ENCODE data around the gene TSC2.
"Not testable (repeated sequence)": the region's sequence is repeated elsewhere in the genome, so short reads cannot be mapped to it uniquely, and the experiment has no call there.

TSC2 gene

DNA sequence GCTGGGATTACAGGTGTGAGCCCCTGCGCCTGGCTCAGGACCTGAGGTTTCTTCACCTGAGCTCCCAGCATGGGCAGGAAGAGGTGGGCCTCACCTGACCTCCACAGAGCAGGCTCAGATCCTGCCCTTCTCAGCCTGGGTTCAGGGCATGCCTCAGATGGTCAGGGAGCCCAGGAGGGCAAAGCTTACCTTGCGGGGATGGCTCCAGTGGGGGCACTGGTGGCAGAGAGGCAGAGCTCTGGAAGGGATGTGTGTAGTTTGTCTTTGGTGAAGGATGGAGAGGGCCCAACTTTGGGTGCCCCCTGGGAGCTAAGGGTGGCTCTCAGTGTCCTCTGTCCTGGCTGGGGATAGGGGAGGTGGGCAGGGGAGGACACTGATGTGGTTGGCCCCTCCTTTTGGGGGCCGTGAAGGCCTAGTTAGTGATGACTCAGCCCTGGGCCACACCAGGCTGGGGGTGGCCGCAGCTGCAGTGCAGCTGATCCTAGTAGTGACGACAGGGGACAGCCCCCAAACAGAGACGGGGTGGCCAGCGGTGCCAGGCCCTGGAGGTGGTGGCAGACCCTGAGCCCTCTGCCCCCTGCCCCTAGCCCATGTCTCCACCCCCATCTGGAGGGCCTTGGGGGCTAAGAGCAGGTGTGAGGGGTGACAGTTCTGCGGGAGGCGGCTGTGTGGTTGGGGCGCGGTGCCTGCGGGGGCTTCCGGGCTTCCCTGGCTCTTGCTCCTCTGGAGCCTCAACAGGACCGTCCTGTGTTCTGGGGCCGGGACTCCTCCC, 15.3 kb upstream of the TSC2 start:
- Histone ChIP-seq H3K4me1 (peaks cover 70 to 96% (median 90%) of the 10 kb centered on the region in 10 experiments), H3K4me3 (peak overlapping the region; percentile 39 to 74 (median 58)), H3K9me3 (replicated peaks in 1 of 11) (no peaks in the 10 kb centered on the region), H4K20me1 (peaks cover 0 to 47% (median 13%) of the 10 kb centered on the region in 11 experiments; a peak in 15 of 22 replicates), H3K9ac (peak overlapping the region; percentile 70 to 84 (median 78)), H3K36me3 (peaks cover 0 to 18% (median 0%) of the 10 kb centered on the region in 11 experiments; a peak in 8 of 22 replicates), H3K27me3 (peaks cover 5 to 17% (median 14%) of the 10 kb centered on the region in 11 experiments; a peak in 20 of 22 replicates), H3K4me2 (peak overlapping the region; percentile 89 to 100 (median 98)), H3K27ac (peak overlapping the region; percentile 54 to 82 (median 77))
- no peak for TF ChIP-seq Cebpa-rat (IDR thresholded peaks at IDR 0.05)

DNA sequence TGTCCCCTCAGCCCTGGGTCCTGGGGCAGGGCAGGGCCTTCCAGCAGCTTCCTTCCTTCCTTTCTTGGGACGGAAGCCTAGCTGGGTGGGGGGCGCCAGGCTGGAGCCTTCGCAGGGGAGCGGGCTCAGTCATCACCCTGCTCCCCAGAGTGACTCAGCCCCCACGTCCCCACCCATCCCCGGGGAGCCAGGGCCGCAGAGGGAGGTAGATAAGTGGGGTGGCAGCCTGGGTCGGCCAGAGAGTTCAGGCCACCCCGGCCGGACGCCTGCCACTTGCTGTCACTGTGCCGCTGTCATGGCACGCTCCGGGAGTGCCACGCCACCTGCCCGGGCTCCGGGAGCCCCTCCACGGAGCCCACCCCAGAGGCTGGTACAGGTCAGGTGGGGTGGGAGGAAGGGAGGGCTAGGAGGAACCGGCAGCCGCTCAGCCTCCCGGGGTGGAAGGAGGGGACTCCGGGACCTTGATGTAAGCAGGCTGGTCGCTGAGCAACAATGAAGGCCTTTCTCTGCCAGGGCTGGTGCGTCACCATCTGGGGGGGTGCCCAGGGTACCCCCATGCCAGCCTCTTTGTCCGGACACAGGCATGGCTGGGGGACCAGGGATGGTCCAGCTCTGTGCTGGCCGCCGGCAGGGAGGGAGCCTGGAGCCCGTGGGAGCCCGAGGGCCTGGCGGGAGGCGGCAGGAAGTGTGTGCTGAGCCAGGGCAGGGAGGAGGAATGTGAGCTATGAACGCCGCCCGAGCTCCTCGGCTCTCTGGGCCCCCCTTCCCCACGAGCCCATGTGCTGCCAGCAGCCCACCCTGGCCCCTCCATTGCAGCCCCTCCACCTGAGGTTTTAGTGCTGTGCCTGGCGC, 14.5 kb upstream of the TSC2 start:
- Histone ChIP-seq H3K4me3 (peak overlapping the region; percentile 39 to 74 (median 58)), H3K9ac (peak overlapping the region; percentile 70 to 84 (median 78)), H3K27ac (peak overlapping the region; percentile 54 to 82 (median 77)), H3K27me3 (peaks cover 0 to 9% (median 5%) of the 10 kb centered on the region in 11 experiments; a peak in 16 of 22 replicates), H3K36me3 (peaks cover 0 to 24% (median 0%) of the 10 kb centered on the region in 11 experiments; a peak in 8 of 22 replicates), H3K4me1 (peaks cover 69 to 96% (median 90%) of the 10 kb centered on the region in 10 experiments), H3K4me2 (peak overlapping the region; percentile 89 to 100 (median 98)), H4K20me1 (peaks cover 0 to 44% (median 5%) of the 10 kb centered on the region in 11 experiments; a peak in 14 of 22 replicates), H3K9me3 (replicated peaks in 1 of 11) (no peaks in the 10 kb centered on the region)
- no peak for TF ChIP-seq Cebpa-rat (IDR thresholded peaks at IDR 0.05)

DNA sequence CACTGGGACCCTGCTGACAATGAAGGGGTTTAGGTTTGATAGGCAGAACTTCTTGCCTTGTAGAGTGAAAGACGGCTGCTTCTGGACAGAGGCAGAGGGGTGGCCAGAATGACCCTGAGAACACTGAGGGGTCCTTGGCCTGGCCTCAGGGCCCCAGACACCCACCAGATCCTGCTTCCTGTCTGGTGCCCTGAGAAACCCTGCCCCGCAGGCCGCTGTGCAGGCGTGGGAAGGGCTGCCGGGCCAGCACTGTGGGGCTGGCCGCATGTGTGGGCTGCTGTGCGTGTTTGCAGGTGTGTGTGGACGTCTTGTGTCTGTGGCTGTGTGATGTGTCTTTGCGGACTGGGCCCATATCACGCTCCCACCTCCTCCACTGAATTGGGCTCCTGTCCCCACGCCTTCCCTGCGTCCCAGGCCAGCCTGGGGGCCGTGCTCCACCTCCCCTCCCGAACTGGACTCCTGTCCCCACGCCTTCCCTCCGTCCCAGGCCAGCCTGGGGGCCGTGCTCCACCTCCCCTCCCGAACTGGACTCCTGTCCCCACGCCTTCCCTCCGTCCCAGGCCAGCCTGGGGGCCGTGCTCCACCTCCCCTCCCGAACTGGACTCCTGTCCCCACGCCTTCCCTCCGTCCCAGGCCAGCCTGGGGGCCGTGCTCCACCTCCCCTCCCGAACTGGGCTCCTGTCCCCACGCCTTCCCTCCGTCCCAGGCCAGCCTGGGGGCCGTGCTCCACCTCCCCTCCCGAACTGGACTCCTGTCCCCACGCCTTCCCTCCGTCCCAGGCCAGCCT, 13.7 kb upstream of the TSC2 start:
- not testable (repeated sequence) for H3K9me3 ChIP-seq (replicated peaks in 1 of 11); H3K27me3 ChIP-seq
- Histone ChIP-seq H3K27ac (peak overlapping the region; percentile 54 to 82 (median 77)), H4K20me1 (peaks cover 0 to 44% (median 0%) of the 10 kb centered on the region in 11 experiments; a peak in 9 of 22 replicates), H3K4me1 (peaks cover 75 to 98% (median 93%) of the 10 kb centered on the region in 10 experiments), H3K9ac (peak overlapping the region; percentile 70 to 84 (median 78)), H3K4me2 (peak overlapping the region; percentile 89 to 100 (median 98)), H3K4me3 (peak overlapping the region; percentile 39 to 74 (median 58)), H3K36me3 (peaks cover 0 to 24% (median 0%) of the 10 kb centered on the region in 11 experiments; a peak in 8 of 22 replicates)

DNA sequence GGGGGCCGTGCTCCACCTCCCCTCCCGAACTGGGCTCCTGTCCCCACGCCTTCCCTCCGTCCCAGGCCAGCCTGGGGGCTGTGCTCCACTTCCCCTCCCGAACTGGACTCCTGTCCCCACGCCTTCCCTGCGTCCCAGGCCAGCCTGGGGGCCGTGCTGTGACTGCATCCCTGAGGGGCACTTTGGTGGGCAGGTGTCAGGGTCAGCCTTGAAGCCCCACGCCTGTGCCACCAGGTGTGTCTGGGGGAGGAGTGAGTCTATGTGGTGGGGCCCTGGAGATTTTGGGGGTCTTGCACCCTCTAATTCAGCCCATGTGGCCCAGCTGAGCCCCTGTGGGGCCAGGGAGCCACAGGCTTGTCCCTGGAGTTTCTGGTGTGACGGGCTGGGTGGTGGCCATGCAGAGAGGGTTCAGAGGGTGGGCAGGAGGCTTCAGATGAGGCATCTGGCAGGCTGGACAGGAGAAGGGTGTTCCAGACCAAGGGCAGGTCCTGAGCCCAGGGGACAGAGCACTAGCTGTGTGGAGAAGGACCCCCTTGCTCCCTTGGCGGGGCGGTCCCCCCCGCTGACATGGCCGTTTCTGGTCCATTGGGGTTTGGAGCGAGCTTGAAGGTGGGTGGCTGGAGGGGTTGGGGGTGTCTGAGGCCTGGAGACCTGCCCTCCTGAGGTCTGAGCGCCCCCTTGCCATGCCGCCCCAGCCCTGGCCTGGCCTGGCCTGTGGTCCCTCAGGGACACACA, 12.9 kb upstream of the TSC2 start:
- Histone ChIP-seq H3K9me3 (replicated peaks in 1 of 11) (no peaks in the 10 kb centered on the region), H3K4me3 (peak overlapping the region in 5 of 10 experiments; percentile 22 to 65 (median 54); a peak in 9 of 20 replicates), H3K36me3 (peaks cover 0 to 24% (median 0%) of the 10 kb centered on the region in 11 experiments; a peak in 8 of 22 replicates), H3K4me1 (peaks cover 82 to 100% (median 99%) of the 10 kb centered on the region in 10 experiments), H3K27me3 (no peaks in the 10 kb centered on the region), H3K9ac (peak overlapping the region; percentile 54 to 71 (median 67)), H3K27ac (peak overlapping the region; percentile 25 to 73 (median 54); a peak in 21 of 22 replicates), H3K4me2 (peak overlapping the region; percentile 76 to 98 (median 92)), H4K20me1 (peaks cover 0 to 46% (median 0%) of the 10 kb centered on the region in 11 experiments; a peak in 9 of 22 replicates)
- no peak for TF ChIP-seq Cebpa-rat (IDR thresholded peaks at IDR 0.05)

DNA sequence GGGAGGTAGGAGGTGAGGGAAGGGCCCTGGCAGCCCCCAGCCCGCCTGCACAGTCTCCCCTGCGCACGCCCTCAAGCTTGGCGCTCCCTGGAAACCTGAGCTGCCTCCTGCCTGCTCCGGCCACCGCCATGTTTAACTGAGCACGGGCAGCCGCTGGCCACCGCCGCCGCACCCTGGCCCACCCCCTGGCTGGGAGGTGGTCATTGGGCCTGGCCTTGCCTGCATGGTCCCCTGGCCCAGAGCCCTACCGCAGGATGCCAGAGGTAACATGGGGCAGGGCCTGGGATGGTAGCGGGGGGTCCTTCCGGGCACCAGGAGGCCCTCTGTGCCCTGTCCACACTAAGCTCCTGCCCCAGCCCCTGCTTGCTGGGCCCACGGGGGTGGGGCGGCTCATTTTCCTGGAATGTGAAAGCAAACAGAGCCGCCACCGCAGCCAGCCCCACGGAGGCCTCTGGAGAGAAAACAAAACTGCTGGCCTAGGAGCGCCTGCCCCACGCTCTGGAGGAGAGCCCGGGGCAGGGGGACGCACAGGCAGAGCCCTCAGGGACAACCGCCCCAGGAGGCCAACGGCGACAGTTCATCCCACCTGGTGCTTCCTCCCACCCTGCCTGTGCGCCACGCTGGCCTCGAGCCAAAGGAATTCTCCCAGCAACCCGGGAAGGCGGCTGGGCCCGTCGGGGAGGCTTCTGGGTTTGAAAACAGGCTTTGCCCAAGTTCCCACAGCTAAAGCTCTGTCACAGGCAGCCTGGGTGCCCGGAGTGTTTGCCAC, 12.2 kb upstream of the TSC2 start:
- peak overlapping the region in 8 of 10 experiments; percentile 13 to 65 (median 28); a peak in 11 of 20 replicates for H3K4me3 ChIP-seq
- peaks cover 90 to 100% (median 99%) of the 10 kb centered on the region in 10 experiments for H3K4me1 ChIP-seq
- peak overlapping the region; percentile 25 to 73 (median 54); a peak in 21 of 22 replicates for H3K27ac ChIP-seq
- H4K20me1 ChIP-seq, result peaks cover 0 to 53% (median 5%) of the 10 kb centered on the region in 11 experiments; a peak in 11 of 22 replicates
- peak overlapping the region; percentile 76 to 98 (median 92) for H3K4me2 ChIP-seq
- H3K9ac ChIP-seq, result peak overlapping the region; percentile 54 to 71 (median 67)
- H3K9me3 ChIP-seq (replicated peaks in 1 of 11), result no peaks in the 10 kb centered on the region
- H3K27me3 ChIP-seq, result no peaks in the 10 kb centered on the region
- peaks cover 0 to 24% (median 0%) of the 10 kb centered on the region in 11 experiments; a peak in 8 of 22 replicates for H3K36me3 ChIP-seq
- no peak for TF ChIP-seq Cebpa-rat (IDR thresholded peaks at IDR 0.05)

DNA sequence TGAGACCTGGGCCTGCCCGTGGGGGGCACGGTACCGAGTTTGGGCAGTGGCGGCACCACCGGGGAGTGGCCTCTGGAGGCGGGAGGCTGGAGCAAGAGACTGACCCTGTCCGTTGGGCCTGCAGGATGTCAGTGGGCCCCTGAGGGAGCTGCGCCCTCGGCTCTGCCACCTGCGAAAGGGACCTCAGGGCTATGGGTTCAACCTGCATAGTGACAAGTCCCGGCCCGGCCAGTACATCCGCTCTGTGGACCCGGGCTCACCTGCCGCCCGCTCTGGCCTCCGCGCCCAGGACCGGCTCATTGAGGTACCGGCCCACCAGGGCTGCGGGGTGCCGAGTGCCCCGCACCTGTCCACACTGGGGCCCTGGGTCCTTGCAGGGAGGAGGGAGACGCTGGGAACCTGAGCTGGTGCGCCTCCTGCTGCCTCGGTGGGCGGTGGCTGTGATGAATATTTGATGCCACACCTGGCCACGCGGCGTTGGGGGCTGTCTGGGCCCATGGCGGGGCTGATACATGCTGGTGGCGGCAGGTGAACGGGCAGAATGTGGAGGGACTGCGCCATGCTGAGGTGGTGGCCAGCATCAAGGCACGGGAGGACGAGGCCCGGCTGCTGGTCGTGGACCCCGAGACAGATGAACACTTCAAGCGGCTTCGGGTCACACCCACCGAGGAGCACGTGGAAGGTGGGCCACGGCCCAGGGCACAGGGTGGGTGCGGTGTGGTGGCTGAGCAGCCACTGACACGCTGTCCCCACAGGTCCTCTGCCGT, 11.4 kb upstream of the TSC2 start:
- Histone ChIP-seq H3K27me3 (no peaks in the 10 kb centered on the region), H4K20me1 (peaks cover 0 to 58% (median 8%) of the 10 kb centered on the region in 11 experiments; a peak in 11 of 22 replicates), H3K9ac (peak overlapping the region; percentile 54 to 71 (median 67); a peak in 20 of 22 replicates), H3K9me3 (replicated peaks in 1 of 11) (no peaks in the 10 kb centered on the region), H3K4me1 (peaks cover 96 to 100% (median 99%) of the 10 kb centered on the region in 10 experiments), H3K4me3 (peak overlapping the region in 6 of 10 experiments; percentile 22 to 65 (median 42); a peak in 7 of 20 replicates), H3K36me3 (peaks cover 0 to 24% (median 0%) of the 10 kb centered on the region in 11 experiments; a peak in 8 of 22 replicates), H3K4me2 (peak overlapping the region; percentile 76 to 98 (median 92)), H3K27ac (peak overlapping the region; percentile 25 to 73 (median 54); a peak in 19 of 22 replicates)
- no peak for TF ChIP-seq Cebpa-rat (IDR thresholded peaks at IDR 0.05)
